LNCAP (cell line): Measurements from ENCODE around the gene SLC13A2.

Experiments used
- TF ChIP-seq, protein P1 (sequence below): fragments of 450-650 bp; IDR thresholded peaks from 2 replicates; pipeline ENCODE4 v1.5.1; 2017; ENCODE audit warnings: mild to moderate bottlenecking

Gene SLC13A2

DNA sequence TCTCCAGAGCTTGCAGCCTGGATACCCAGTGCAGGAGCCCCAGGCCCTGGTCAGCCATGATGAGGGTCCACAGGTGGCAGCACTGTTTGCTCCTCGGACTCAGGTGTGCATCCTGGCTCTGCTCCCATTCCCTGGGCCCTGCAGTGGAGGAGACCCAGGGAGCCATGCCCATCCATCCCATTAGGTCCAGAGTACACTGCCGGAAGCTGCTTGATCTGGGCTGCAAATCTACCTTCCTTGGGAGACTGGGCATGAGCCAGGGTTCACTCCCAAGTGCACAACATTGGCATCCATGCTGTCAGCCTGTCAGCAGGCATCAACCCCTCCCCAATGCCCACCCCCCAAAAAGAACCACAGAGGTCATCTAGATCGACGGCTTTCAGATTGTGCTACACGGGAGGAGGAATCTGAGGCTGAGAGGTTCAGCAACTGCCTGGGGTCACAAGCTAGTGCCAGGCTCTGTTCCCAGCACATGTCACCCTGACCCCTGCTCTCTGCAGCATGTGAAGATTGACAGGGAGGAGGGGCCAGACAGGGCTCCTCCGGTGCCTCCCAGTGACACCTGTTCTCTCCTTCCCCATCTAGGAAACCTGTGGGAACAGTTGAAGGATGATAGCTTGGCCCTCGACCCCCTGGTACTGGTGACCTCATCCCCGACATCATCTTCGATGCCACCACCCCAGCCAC, 63.2 kb downstream of the SLC13A2 start:
- TF ChIP-seq, protein P1, sequence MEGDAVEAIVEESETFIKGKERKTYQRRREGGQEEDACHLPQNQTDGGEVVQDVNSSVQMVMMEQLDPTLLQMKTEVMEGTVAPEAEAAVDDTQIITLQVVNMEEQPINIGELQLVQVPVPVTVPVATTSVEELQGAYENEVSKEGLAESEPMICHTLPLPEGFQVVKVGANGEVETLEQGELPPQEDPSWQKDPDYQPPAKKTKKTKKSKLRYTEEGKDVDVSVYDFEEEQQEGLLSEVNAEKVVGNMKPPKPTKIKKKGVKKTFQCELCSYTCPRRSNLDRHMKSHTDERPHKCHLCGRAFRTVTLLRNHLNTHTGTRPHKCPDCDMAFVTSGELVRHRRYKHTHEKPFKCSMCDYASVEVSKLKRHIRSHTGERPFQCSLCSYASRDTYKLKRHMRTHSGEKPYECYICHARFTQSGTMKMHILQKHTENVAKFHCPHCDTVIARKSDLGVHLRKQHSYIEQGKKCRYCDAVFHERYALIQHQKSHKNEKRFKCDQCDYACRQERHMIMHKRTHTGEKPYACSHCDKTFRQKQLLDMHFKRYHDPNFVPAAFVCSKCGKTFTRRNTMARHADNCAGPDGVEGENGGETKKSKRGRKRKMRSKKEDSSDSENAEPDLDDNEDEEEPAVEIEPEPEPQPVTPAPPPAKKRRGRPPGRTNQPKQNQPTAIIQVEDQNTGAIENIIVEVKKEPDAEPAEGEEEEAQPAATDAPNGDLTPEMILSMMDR = no peak

DNA sequence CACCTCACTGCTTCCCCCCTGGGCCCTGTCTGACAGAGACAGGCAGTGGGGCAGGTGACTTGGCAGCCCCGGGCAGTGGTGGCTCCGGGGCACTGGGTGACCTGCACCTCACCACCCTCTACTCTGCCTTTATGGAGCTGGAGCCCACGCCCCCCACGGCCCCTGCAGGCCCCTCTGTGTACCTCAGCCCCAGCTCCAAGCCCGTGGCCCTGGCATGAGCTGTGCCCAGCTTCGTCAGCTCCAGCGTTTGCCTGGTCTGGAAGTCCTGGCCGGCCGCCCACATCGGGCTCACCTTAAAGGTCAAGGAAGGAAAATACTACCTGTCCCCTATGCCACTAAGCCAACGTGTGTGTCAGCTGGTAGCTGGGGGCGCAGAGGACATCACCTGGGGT, 63.8 kb downstream of the SLC13A2 start:
- TF ChIP-seq, protein P1 = no peak

DNA sequence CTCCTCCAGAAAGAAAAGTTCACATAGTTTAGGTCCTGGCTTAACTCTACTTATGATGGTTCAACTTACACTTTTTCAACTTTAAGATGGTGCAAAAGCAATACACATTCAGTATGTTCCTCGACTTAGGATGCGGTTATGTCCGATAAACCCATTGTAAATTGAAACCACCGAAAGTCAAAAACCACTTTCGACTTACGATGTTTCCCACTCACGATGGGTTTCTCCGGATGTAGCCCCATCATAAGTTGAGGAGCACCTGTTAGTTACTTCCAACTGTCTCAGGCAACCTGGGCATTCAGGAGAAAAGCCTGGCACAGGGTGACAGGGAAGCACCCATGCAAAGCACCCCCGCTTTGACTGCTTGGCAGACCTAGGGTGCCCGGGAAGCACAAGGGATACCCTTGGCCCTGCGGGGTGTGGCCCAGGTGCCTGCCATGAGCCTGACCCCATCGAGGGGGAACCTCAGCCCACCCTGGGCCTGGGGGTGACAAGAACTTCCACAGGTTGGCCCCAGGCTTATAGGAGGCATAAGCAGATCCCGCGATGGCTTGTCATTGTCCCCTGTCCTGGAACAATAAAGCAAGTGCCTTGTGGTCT, 65.0 kb downstream of the SLC13A2 start:
- TF ChIP-seq, protein P1 = no peak

DNA sequence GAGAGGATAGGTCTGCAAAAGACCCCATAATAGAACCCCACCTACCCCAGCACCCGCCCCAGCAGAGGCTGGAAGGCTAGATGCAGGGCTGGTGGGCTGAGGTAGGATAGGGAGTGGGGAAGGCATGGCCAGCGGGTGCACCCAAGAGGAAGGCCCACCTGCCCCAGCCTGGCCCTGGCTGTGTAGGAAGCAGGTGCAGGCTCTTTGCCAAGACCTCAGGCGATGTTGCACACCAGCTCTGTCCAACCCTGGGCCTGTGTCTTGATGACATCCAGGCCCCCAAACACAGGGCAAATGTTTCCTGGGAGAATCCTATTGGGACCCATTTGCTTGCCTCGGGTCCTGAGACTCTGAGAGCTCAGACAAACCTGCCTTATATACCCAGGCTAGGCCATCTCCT, 66.8 kb downstream of the SLC13A2 start:
- TF ChIP-seq, protein P1 = no peak

DNA sequence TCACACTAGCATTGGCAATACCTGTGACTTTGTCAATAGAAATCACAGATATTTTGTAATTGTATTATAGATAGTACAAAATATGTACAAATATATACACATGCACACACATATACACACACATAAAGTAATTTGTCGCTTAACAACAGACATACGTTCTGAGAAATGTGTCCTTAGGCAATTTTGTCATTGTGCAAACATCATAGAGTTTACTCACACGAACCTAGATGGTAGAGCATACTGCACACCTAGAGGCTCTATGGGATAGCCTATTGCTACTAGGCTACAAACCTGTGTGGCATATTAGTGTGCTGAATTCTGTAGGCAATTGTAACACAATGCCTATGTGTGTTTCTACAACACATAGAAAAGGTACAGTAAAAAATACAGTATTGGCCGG, 68.0 kb downstream of the SLC13A2 start:
- TF ChIP-seq, protein P1 = no peak

DNA sequence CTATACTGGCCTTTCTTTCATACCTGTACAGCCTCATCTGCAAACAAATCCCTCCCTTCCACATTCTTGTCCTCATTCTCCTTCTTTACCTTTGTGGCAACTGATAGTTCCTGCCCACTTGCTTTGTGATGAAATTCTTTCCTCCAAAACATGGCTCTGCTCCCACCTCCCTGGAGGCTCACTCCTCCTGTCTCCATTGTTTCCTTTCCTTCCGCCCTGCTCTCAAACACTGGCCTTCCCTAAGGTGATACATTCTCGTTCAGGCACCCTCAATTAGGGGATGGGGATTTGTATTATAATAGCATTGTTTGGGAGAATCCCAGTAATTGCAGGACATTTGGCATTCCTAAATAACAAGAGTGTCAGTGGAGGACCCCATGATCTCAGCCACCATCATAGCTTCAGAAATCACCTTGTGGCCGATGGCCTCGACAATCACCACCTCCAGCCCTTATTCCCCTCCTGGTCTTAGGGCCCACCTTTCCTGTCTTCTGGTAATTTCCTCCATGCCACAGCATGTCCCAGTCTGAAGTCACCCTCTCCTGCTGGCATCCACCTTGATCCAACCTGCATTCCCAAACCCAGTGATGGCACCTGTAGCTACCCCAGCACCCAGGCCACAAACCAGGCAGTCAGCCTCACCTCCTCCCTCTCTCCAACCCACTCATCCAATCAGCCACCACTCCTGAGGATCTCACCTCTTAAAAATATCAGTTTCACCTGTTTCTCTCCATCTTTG, 71.1 kb downstream of the SLC13A2 start:
- TF ChIP-seq, protein P1 = no peak

DNA sequence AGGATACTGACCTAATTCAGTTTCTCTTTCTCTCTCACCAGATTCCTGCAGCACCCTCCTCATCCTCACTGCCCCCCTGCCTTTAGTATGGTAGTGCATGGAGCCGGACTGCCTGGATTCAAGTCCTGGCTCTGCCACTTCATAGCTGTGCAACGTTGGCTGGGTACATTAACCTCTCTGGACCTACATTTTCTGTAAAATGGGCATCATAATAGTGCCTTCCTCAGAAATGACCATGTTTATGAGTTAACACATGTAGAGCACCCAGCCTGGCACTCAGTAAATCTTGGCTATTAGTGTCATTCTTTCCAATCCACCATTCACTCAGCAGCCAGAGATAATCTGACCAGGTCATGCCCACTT, 71.7 kb downstream of the SLC13A2 start:
- TF ChIP-seq, protein P1 = no peak
